K562 (cell line): Measurements from ENCODE around the gene KCNAB1. TPM values are rescaled to one million over a fixed set of nuclear protein-coding genes. Genes with fewer than 3 reads are reported as not detected.

Source experiments
- DPF2 ChIP-seq: fragments of 450-650 bp; IDR thresholded peaks from 2 replicates; pipeline ENCODE4 v1.6.1; 2016
- HMG20B ChIP-seq: fragments of 250-450 bp; sonication (Bioruptor Pico); IDR thresholded peaks from 2 replicates; pipeline ENCODE4 v1.5.0; 2021; ENCODE audit warnings: mild to moderate bottlenecking
- NCOA4 ChIP-seq: fragments of 450-650 bp; IDR thresholded peaks from 2 replicates; pipeline ENCODE4 v1.6.1; 2018; ENCODE audit warnings: mild to moderate bottlenecking; ENCODE audit not compliant: partially characterized antibody
- POLR3A ChIP-seq: IDR thresholded peaks from 2 replicates; pipeline ENCODE4 v1.6.1; 2011; ENCODE audit warnings: borderline replicate concordance, mild to moderate bottlenecking, moderate library complexity; ENCODE audit not compliant: insufficient read length, insufficient read depth; ENCODE audit errors: extremely low read depth
- ZC3H8 ChIP-seq: fragments of 450-650 bp; IDR thresholded peaks from 2 replicates; pipeline ENCODE4 v1.6.1; 2017
- polyA plus RNA-seq, 8 experiments: library from polyadenylated mRNA; depleted of rRNA in 4 of 8; stranded (reverse) in 5 of 8; unstranded in 3 of 8; fragments of >200 nt; fragmentation: Nextera tagmentation in 2 of 8; fragmentation: Illumina TruSeq in 1 of 8; extraction: Ambion mirVana in 2 of 8; extraction: Trizol in 1 of 8; gene quantifications; 2 replicates each; pipeline versions ENCODE4 v1.2.1 to v1.2.3, GENCODE V29; 2011 to 2014; ENCODE audit warnings: inconsistent platforms in 1 of 8, missing spikeins in 1 of 8
- total RNA-seq, 7 experiments: library from RNA; depleted of rRNA in 6 of 7; stranded (reverse); fragments of >200 nt in 6 of 7; fragmentation: Illumina TruSeq in 2 of 7; extraction: Trizol in 2 of 7; gene quantifications; 2 replicates each; pipeline versions ENCODE4 v1.2.1 to v1.2.3, GENCODE V29; 2011 to 2021; ENCODE audit warnings: low replicate concordance in 1 of 7
- TF ChIP-seq, protein P1 (sequence below): fragments of 200-600 bp; sonication (generic); IDR thresholded peaks from one replicate; pipeline ENCODE4 v1.6.1; 2012; ENCODE audit warnings: mild to moderate bottlenecking, low read depth, low read length, inconsistent platforms
- TF ChIP-seq, protein P2 (sequence below), 2 experiments: fragments of 450-650 bp in 1 of 2; sonication (generic) in 1 of 2; formaldehyde crosslinking in 1 of 2; IDR thresholded peaks; 2 replicates each; pipeline versions ENCODE4 v1.7.1 to v1.9.0; 2016 to 2022; ENCODE audit warnings: inconsistent platforms in 1 of 2, mild to moderate bottlenecking in 1 of 2, missing genetic modification reagents in 1 of 2

KCNAB1 gene
- total and polyA plus RNA-seq, 9 of the 15 experiments (the other 6 are each of a cell fraction or from before 2014, with no cell fraction given), result 0.14 to 1.2 (median 0.51) TPM

DNA sequence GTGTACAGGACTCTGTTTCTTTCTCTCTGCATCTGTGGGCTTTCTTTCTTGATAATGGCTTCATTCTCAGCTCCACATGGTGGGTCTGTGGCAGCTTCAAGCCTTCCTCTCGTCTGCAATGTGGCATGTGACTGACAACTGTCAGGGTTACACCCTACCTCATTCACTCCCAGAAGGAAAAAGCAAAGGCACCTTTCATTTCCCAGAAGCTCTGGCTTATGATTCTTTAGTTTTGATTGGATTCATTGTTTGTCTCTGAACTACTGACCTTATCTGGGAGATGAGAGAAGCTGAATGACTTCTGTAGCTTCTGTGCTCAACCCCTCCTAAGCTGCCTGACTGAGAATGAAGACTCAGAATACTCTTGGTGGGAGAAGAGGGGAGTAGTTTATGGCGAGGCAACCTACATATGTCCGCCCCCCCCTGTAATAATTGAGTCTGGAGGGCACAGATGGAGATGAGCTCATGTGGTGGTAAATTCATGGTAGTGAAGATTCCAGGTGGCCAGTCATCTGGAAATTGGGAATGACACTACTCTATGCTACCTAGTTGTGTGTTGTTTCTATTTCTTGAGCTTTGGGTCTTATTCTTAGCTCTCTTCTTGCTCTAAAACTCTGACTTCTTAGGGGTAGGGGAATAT lies 38.4 kb downstream of the KCNAB1 start (continued):
- TF ChIP-seq, protein P1, sequence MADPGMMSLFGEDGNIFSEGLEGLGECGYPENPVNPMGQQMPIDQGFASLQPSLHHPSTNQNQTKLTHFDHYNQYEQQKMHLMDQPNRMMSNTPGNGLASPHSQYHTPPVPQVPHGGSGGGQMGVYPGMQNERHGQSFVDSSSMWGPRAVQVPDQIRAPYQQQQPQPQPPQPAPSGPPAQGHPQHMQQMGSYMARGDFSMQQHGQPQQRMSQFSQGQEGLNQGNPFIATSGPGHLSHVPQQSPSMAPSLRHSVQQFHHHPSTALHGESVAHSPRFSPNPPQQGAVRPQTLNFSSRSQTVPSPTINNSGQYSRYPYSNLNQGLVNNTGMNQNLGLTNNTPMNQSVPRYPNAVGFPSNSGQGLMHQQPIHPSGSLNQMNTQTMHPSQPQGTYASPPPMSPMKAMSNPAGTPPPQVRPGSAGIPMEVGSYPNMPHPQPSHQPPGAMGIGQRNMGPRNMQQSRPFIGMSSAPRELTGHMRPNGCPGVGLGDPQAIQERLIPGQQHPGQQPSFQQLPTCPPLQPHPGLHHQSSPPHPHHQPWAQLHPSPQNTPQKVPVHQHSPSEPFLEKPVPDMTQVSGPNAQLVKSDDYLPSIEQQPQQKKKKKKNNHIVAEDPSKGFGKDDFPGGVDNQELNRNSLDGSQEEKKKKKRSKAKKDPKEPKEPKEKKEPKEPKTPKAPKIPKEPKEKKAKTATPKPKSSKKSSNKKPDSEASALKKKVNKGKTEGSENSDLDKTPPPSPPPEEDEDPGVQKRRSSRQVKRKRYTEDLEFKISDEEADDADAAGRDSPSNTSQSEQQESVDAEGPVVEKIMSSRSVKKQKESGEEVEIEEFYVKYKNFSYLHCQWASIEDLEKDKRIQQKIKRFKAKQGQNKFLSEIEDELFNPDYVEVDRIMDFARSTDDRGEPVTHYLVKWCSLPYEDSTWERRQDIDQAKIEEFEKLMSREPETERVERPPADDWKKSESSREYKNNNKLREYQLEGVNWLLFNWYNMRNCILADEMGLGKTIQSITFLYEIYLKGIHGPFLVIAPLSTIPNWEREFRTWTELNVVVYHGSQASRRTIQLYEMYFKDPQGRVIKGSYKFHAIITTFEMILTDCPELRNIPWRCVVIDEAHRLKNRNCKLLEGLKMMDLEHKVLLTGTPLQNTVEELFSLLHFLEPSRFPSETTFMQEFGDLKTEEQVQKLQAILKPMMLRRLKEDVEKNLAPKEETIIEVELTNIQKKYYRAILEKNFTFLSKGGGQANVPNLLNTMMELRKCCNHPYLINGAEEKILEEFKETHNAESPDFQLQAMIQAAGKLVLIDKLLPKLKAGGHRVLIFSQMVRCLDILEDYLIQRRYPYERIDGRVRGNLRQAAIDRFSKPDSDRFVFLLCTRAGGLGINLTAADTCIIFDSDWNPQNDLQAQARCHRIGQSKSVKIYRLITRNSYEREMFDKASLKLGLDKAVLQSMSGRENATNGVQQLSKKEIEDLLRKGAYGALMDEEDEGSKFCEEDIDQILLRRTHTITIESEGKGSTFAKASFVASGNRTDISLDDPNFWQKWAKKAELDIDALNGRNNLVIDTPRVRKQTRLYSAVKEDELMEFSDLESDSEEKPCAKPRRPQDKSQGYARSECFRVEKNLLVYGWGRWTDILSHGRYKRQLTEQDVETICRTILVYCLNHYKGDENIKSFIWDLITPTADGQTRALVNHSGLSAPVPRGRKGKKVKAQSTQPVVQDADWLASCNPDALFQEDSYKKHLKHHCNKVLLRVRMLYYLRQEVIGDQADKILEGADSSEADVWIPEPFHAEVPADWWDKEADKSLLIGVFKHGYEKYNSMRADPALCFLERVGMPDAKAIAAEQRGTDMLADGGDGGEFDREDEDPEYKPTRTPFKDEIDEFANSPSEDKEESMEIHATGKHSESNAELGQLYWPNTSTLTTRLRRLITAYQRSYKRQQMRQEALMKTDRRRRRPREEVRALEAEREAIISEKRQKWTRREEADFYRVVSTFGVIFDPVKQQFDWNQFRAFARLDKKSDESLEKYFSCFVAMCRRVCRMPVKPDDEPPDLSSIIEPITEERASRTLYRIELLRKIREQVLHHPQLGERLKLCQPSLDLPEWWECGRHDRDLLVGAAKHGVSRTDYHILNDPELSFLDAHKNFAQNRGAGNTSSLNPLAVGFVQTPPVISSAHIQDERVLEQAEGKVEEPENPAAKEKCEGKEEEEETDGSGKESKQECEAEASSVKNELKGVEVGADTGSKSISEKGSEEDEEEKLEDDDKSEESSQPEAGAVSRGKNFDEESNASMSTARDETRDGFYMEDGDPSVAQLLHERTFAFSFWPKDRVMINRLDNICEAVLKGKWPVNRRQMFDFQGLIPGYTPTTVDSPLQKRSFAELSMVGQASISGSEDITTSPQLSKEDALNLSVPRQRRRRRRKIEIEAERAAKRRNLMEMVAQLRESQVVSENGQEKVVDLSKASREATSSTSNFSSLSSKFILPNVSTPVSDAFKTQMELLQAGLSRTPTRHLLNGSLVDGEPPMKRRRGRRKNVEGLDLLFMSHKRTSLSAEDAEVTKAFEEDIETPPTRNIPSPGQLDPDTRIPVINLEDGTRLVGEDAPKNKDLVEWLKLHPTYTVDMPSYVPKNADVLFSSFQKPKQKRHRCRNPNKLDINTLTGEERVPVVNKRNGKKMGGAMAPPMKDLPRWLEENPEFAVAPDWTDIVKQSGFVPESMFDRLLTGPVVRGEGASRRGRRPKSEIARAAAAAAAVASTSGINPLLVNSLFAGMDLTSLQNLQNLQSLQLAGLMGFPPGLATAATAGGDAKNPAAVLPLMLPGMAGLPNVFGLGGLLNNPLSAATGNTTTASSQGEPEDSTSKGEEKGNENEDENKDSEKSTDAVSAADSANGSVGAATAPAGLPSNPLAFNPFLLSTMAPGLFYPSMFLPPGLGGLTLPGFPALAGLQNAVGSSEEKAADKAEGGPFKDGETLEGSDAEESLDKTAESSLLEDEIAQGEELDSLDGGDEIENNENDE, result no peak
- TF ChIP-seq ZC3H8 (no peak), NCOA4 (no peak), DPF2 (no peak), POLR3A (no peak), HMG20B (CRISPR knock-in tag) (no peak)
- TF ChIP-seq, protein P2, sequence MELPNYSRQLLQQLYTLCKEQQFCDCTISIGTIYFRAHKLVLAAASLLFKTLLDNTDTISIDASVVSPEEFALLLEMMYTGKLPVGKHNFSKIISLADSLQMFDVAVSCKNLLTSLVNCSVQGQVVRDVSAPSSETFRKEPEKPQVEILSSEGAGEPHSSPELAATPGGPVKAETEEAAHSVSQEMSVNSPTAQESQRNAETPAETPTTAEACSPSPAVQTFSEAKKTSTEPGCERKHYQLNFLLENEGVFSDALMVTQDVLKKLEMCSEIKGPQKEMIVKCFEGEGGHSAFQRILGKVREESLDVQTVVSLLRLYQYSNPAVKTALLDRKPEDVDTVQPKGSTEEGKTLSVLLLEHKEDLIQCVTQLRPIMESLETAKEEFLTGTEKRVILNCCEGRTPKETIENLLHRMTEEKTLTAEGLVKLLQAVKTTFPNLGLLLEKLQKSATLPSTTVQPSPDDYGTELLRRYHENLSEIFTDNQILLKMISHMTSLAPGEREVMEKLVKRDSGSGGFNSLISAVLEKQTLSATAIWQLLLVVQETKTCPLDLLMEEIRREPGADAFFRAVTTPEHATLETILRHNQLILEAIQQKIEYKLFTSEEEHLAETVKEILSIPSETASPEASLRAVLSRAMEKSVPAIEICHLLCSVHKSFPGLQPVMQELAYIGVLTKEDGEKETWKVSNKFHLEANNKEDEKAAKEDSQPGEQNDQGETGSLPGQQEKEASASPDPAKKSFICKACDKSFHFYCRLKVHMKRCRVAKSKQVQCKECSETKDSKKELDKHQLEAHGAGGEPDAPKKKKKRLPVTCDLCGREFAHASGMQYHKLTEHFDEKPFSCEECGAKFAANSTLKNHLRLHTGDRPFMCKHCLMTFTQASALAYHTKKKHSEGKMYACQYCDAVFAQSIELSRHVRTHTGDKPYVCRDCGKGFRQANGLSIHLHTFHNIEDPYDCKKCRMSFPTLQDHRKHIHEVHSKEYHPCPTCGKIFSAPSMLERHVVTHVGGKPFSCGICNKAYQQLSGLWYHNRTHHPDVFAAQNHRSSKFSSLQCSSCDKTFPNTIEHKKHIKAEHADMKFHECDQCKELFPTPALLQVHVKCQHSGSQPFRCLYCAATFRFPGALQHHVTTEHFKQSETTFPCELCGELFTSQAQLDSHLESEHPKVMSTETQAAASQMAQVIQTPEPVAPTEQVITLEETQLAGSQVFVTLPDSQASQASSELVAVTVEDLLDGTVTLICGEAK (IDR thresholded peaks at IDR 0.05), result no peak
- TF ChIP-seq, protein P2 (CRISPR knock-in tag; IDR thresholded peaks at IDR 0.05), result no peak
